HG02943 (cell line): Measurements from ENCODE around the gene PADI4.

ENCODE experiments used
- ATAC-seq: cut with Tn5 transposase; IDR thresholded peaks from one replicate; pipeline ENCODE4 v1.9.1; 2021; ENCODE audit warnings: mild to moderate bottlenecking, low read depth, moderate library complexity; ENCODE audit not compliant: unreplicated experiment

PADI4 gene

GRCh38 chr1:17346046-17346789, 38.2 kb downstream of the PADI4 start:
- no peak for ATAC-seq

DNA sequence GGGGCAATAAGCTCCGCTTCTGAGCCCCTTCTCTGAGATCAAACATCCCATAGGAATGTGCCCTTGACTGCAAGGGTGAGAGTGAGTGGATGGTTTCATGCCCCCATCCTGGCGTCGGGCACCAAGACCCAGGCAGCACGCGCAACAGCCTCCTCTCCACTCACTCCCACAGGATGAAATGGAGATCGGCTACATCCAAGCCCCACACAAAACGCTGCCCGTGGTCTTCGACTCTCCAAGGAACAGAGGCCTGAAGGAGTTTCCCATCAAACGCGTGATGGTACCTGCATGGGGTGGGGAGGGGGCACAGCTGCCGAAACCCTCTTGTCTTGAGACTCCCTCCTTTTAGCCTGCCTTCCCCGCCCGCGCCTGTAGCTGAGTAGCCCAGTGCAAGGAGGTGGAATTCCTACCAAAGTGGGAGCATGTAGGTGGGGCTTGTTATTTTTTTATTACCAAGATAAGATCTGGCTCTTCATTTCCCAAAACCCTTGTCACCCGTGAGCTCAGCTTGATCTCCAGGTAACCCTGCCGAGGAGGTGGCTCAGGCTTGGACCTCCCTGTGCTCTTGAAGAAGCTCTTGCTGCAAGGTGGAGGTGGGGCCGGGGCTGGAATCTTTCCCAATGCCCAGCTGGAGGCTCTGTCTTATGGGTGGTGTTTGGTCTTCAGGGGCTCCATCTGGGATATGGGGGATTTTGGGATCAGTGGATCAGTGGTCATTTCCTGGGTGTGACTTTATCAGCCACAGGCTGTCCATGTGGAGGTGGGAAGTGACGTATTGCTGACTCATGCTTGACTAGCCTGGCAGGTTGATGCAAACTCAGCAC, 40.0 kb downstream of the PADI4 start:
- no peak for ATAC-seq

GRCh38 chr1:17348593-17349234, 40.7 kb downstream of the PADI4 start:
- no peak for ATAC-seq

DNA sequence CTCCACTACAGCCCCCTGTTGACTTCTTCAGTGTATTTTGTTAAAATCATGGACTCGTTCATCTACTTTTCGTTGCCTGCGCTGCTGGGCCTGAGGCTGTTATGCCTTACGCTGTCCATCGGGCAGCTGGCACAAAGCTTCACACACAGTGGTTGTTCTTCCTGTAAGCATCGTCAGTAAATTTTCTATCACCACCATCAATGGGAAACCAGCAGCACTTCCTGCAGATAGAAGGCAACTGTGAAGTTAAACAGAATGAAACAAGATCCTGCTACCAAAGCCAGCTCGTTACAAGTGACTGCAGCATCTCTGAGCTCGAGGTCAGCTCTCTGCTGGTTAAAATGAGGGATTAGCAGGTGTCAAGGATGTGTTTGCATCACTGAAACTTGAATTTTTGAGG, 42.1 kb downstream of the PADI4 start:
- ATAC-seq = no peak

- ATAC-seq = no peak
Observed at GRCh38 chr1:17350928-17351446, 43.0 kb downstream of the PADI4 start.

DNA sequence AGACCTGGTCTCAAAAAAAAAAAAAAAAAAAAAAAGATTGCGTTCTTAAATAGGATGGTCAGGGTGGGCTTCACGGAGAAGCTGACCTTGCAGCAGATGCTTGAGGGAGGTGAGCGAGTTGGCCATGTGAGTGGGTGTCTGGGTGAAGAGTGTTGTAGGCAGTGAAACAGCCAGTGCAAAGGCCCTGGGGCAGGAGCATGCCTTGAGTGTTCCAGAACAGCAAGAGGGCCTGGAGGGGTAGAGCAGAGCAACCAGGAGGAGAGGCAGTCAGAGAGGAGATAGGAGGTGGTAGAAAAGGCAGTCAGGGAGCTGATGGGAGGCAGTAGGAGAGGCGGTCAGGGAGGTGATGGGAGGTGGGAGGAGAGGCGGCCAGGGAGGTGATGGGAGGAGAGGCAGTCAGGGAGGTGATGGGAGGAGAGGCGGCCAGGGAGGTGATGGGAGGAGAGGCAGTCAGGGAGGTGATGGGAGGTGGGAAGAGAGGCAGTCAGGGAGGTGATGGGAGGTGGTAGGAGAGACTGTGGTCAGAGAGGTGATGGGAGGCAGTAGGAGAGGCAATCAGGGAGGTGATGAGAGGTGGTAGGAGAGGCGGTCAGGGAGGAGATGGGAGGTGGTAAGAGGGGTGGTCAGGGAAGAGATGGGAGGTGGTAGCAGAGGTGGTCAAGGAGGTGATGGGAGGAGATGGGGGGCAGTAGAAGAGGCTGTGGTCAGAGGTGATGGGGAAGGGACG, 43.8 kb downstream of the PADI4 start:
- no peak for ATAC-seq

DNA sequence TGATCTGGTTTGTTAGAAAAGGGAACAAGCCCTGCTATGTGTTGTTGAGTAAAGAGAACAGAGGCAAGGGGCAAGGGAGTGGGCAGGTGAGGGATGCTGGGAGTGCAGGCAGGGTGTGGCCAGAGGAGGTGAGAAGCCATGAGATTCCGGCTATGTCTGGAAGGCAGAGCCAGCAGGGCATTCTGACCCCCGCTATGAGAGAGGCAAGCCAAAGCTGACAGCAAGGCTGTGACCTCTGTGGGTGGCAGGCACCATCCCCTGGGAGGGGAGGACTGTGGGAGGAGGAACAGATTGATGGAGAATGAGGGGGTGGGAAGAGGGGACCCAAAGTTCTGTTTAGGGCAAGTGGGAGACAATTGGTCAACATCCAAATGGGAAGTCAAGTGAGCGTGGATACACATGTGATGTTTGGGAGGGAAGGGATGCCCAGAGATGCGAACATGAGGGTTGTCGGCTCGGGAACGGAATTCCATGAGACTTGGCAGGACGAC, 44.5 kb downstream of the PADI4 start:
- no peak for ATAC-seq

- ATAC-seq = no peak
Observed at GRCh38 chr1:17355898-17356297, 47.9 kb downstream of the PADI4 start.

- no peak for ATAC-seq
Observed at GRCh38 chr1:17356387-17357026, 48.5 kb downstream of the PADI4 start.

- no peak for ATAC-seq
Observed at GRCh38 chr1:17358557-17358956, 50.6 kb downstream of the PADI4 start.

- ATAC-seq = no peak
Observed at GRCh38 chr1:17359031-17359430, 51.0 kb downstream of the PADI4 start.

- no peak for ATAC-seq
Observed at GRCh38 chr1:17359808-17360207, 51.8 kb downstream of the PADI4 start.

DNA sequence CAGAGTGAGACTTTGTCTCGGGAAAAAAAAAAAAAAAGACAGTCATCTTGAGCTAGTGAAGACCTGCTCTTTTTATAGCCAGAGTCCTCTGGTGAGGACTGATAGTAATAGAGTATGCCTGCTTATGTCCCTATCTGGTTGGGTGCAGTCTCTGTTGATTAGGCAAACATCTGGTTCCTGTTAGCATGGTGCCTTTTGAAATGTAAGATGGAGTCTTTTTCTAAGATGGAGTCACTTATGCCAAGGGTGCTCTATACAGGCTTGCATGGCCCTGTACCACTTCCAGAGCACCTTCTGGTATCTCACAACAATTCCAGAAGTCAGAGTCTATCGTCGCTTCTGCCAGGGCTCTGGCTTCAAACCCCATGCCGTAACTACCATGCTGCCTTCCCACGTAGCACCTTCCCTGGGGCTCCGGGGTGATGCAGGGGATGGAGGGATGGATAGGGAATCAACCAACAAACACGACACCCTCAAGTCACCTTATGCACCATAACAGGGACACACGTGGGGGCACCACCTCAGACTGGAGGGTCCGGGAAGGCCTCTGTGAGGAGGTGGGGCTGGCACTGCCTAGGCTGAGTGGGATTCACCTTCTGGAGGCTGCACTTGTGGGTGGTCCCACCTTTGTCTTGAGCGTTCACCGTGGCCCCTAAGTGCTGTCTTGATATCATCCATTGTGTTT, 52.4 kb downstream of the PADI4 start:
- ATAC-seq = no peak

GRCh38 chr1:17361687-17362086, 53.7 kb downstream of the PADI4 start:
- ATAC-seq = no peak

DNA sequence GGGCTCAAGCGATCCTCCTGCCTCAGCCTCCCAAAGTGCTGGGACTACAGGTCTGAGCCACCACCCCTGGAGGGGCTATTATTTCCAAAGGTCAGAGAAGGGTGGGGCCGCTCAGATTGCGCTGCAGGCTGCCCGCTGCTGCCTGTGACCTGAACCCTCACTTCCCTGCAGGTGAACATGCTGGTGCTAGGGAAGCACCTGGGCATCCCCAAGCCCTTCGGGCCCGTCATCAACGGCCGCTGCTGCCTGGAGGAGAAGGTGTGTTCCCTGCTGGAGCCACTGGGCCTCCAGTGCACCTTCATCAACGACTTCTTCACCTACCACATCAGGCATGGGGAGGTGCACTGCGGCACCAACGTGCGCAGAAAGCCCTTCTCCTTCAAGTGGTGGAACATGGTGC, 55.4 kb downstream of the PADI4 start:
- no peak for ATAC-seq

GRCh38 chr1:17363771-17364170, 55.8 kb downstream of the PADI4 start:
- ATAC-seq = no peak

DNA sequence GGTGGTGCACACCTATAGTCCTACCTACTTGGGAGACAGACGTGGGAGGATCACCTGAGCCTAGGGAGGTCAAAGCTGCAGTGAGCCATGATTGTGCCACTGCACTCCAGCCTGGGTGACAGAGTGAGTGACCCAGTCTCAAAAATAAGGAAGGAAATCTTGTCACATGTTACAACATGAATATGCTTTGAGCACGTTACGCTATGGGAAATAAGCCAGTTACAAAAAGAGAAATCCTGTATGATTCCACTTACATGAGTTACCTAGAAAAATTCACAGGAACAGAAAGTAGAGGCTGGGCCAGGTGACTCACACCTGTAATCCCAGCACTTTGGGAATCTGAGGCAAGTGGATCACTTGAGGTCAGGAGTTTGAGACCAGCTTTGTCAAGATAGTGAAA, 57.3 kb downstream of the PADI4 start:
- no peak for ATAC-seq

DNA sequence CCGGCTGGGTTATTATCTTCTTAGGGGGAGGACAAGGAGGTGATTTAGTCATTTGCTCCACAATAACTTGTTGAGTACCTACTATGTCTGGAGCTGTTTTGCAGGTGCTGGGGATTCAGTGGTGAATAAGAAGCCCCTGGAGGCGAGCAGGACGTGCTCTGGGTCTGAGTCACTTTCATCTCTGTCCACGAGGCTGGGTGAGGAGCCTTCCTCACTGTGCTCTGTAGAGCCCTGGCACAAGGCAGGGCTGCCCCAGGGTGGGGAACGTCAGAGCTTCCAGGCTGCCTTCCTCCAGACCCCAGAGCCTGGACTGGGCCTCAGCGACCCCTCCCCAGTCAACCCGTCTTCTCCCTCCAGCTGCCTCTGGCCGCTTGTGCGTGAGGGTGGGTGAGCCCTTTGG, 61.5 kb downstream of the PADI4 start:
- ATAC-seq = no peak

DNA sequence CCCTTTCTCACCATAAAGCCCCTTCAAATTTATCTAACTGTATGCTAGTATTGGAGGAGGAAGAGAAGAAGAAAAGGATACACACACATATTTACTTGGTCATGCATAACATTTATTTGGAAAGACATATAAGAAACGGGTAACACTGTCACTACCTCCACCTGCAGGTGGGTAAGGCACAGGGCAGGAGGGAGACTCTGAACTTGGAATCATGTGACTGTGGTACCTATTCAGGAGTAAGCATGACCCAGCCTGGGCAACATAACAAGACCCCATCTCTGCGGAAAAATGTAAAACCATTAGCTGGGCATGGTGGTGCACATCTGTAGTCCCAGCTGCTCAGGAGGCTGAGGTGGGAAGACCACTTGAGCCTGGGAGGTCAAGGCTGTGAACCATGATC, 62.6 kb downstream of the PADI4 start:
- ATAC-seq = no peak
